IMR-90 (cell line): Measurements from ENCODE around the gene GFPT1. TPM values are rescaled to one million over a fixed set of nuclear protein-coding genes. Genes with fewer than 3 reads are reported as not detected.

Experiments
- ATAC-seq: fragments of 200-7000 bp; cut with Tn5 transposase; 2 replicates; pipeline ENCODE4 v1.9.1; 2020; ENCODE audit warnings: low read depth, mild to moderate bottlenecking, moderate library complexity
- BruUV-seq: library from RNA; stranded (reverse); fragments of 400-500 nt; replicated peaks from 2 replicates; lab custom pipeline; 2021; lab: Mats Ljungman, UMichigan
- CTCF ChIA-PET: fragments of 300-600 bp; formaldehyde crosslinking; extraction: SDS; loops from one replicate; lab custom pipeline; 2021; ENCODE audit warnings: antibody characterized with exemption; lab: Yijun Ruan, JAX
- POLR2A ChIA-PET: fragments of 300-600 bp; sonication (Branson Sonifier 250); formaldehyde crosslinking; loops from one replicate; lab custom pipeline; 2022; ENCODE audit warnings: antibody characterized with exemption; ENCODE audit not compliant: unreplicated experiment; lab: Charles Lee
- DNase-seq: peaks from one replicate; pipeline ENCODE4 v3.0.0; 2013
- H2AFZ ChIP-seq: replicated peaks from 2 replicates; pipeline ENCODE3; 2013; ENCODE audit warnings: low read length, mild to moderate bottlenecking; ENCODE audit not compliant: poor library complexity
- H2AK5ac ChIP-seq: 2 replicates; pipeline ENCODE4 v1.6.1; 2013; ENCODE audit warnings: low read depth, low read length, inconsistent platforms
- H2AK9ac ChIP-seq: replicated peaks from 2 replicates; pipeline ENCODE3; 2013; ENCODE audit warnings: mild to moderate bottlenecking, low read depth, low read length, moderate library complexity; ENCODE audit not compliant: poor library complexity
- H2BK120ac ChIP-seq: 2 replicates; pipeline ENCODE4 v1.6.1; 2013; ENCODE audit warnings: low read depth, low read length, inconsistent platforms
- H2BK15ac ChIP-seq: 3 replicates; pipeline ENCODE4 v1.6.1; 2013; ENCODE audit warnings: low read depth, low read length, inconsistent platforms
- H2BK20ac ChIP-seq: 2 replicates; pipeline ENCODE4 v1.6.1; 2013; ENCODE audit warnings: low read depth, mild to moderate bottlenecking, inconsistent platforms, low read length, moderate library complexity
- H2BK5ac ChIP-seq: 2 replicates; pipeline ENCODE4 v1.6.1; 2013; ENCODE audit warnings: mild to moderate bottlenecking, low read depth, low read length, inconsistent platforms; ENCODE audit not compliant: poor library complexity, severe bottlenecking
- H3K14ac ChIP-seq: replicated peaks from 2 replicates; pipeline ENCODE4 v1.6.1; 2013; ENCODE audit warnings: low read depth, low read length, inconsistent platforms
- H3K18ac ChIP-seq: 2 replicates; pipeline ENCODE4 v1.6.1; 2013; ENCODE audit warnings: low read depth, low read length, control low read depth
- H3K23ac ChIP-seq: 2 replicates; pipeline ENCODE4 v1.6.1; 2013; ENCODE audit warnings: low read depth, low read length, inconsistent platforms
- H3K27ac ChIP-seq: 2 replicates; pipeline ENCODE4 v1.5.1; 2013; ENCODE audit warnings: mild to moderate bottlenecking, control low read depth, low read length; ENCODE audit not compliant: insufficient read depth
- H3K27me3 ChIP-seq: 2 replicates; pipeline ENCODE4 v1.6.1; 2013; ENCODE audit warnings: low read length; ENCODE audit not compliant: control insufficient read depth, insufficient read depth
- H3K36me3 ChIP-seq: 2 replicates; pipeline ENCODE4 v1.6.1; 2013; ENCODE audit warnings: low read length, mixed read lengths; ENCODE audit not compliant: control insufficient read depth, insufficient read depth
- H3K4ac ChIP-seq: 2 replicates; pipeline ENCODE4 v1.6.1; 2013; ENCODE audit warnings: low read depth, low read length, inconsistent platforms
- H3K4me1 ChIP-seq: 2 replicates; pipeline ENCODE4 v1.6.1; 2013; ENCODE audit warnings: low read length, mixed read lengths; ENCODE audit not compliant: control insufficient read depth, insufficient read depth
- H3K4me2 ChIP-seq: 2 replicates; pipeline ENCODE4 v1.6.1; 2013; ENCODE audit warnings: low read depth, mild to moderate bottlenecking, control low read depth, low read length, moderate library complexity
- H3K4me3 ChIP-seq: 2 replicates; pipeline ENCODE4 v1.5.1; 2013; ENCODE audit warnings: low read depth, mild to moderate bottlenecking, control low read depth, low read length, moderate library complexity; ENCODE audit not compliant: insufficient read depth
- H3K56ac ChIP-seq: 2 replicates; pipeline ENCODE4 v1.6.1; 2013; ENCODE audit warnings: low read length, inconsistent platforms; ENCODE audit not compliant: insufficient read depth; ENCODE audit errors: extremely low read depth
- H3K79me1 ChIP-seq, 2 experiments: 2 replicates each; pipeline ENCODE4 v1.6.1; 2013; ENCODE audit warnings: low read length in 2 of 2, inconsistent platforms in 1 of 2, low read depth in 1 of 2
- H3K9ac ChIP-seq: 2 replicates; pipeline ENCODE4 v1.6.1; 2013; ENCODE audit warnings: low read depth, low read length, control low read depth
- H3K9me1 ChIP-seq: 2 replicates; pipeline ENCODE4 v1.6.1; 2013; ENCODE audit warnings: low read length, inconsistent platforms; ENCODE audit not compliant: insufficient read depth
- H3K9me3 ChIP-seq: 2 replicates; pipeline ENCODE4 v1.6.1; 2013; ENCODE audit warnings: low read length; ENCODE audit not compliant: control insufficient read depth, insufficient read depth
- H4K20me1 ChIP-seq: 2 replicates; pipeline ENCODE4 v1.6.1; 2013; ENCODE audit warnings: low read length, inconsistent platforms; ENCODE audit not compliant: insufficient read depth
- H4K5ac ChIP-seq: 2 replicates; pipeline ENCODE4 v1.6.1; 2013; ENCODE audit warnings: mild to moderate bottlenecking, low read depth, low read length, control low read depth
- H4K8ac ChIP-seq, 2 experiments: 2 replicates each; pipeline ENCODE4 v1.6.1; 2013; ENCODE audit warnings: low read depth in 2 of 2, low read length in 2 of 2, control low read depth in 1 of 2, inconsistent platforms in 1 of 2
- H4K91ac ChIP-seq: 2 replicates; pipeline ENCODE4 v1.6.1; 2013; ENCODE audit warnings: low read depth, low read length, inconsistent platforms; ENCODE audit not compliant: insufficient read depth
- CEBPB ChIP-seq: IDR thresholded peaks from 2 replicates; pipeline ENCODE4 v1.6.1; 2012; ENCODE audit warnings: low read depth, low read length, improper control_type of control experiment
- FOS ChIP-seq: fragments of 150-350 bp; IDR thresholded peaks from 2 replicates; pipeline ENCODE4 v1.6.1; 2016; ENCODE audit warnings: low read depth, low read length
- WGBS, 2 experiments: methylation state at CpG; one replicate each; pipeline versions ENCODE4 v1.1.5 to v1.1.7; 2013; ENCODE audit warnings: missing lambda C conversion rate in 2 of 2; ENCODE audit not compliant: insufficient read length in 1 of 2; ENCODE audit errors: extremely low coverage in 2 of 2; 5-methylcytosine and 5-hydroxymethylcytosine counted together
- dilution Hi-C: fragments of 300-500 bp; cut with HindIII; formaldehyde crosslinking; loops from one replicate; pipeline ENCODE4 v1.14.3; 2018; ENCODE audit warnings: low sequenced_read_pairs; ENCODE audit not compliant: unreplicated experiment
- in situ Hi-C: fragments of 300-500 bp; cut with MboI; formaldehyde crosslinking; loops from 3 replicates; pipeline ENCODE4 v1.14.3; 2019; ENCODE audit warnings: low sequenced_read_pairs, inconsistent platforms, mixed read lengths
- intact Hi-C: fragments of 100-400 bp; cut with micrococcal nuclease; formaldehyde crosslinking; loops from 2 replicates; pipeline ENCODE4 v1.10.0; 2022
- polyA plus RNA-seq, 3 experiments: library from polyadenylated mRNA; depleted of rRNA; stranded (reverse); fragments of >200 nt; gene quantifications; 2 replicates each; pipeline ENCODE4 v1.2.3, GENCODE V29; 2012; ENCODE audit warnings: low replicate concordance in 1 of 3
- total RNA-seq: library from RNA; depleted of rRNA; stranded (reverse); fragments of >200 nt; gene quantifications from 2 replicates; pipeline ENCODE4 v1.2.3, GENCODE V29; 2012
- TF ChIP-seq, protein P1 (sequence below): conservative IDR thresholded peaks from 2 replicates; pipeline ENCODE4 v1.5.1; 2012; ENCODE audit warnings: mild to moderate bottlenecking, low read depth, low read length, improper control_type of control experiment

Gene GFPT1
- total and polyA plus RNA-seq, 2 of the 4 experiments (the other 2 are of a cell fraction), result 23.5 to 52.9 TPM

DNA sequence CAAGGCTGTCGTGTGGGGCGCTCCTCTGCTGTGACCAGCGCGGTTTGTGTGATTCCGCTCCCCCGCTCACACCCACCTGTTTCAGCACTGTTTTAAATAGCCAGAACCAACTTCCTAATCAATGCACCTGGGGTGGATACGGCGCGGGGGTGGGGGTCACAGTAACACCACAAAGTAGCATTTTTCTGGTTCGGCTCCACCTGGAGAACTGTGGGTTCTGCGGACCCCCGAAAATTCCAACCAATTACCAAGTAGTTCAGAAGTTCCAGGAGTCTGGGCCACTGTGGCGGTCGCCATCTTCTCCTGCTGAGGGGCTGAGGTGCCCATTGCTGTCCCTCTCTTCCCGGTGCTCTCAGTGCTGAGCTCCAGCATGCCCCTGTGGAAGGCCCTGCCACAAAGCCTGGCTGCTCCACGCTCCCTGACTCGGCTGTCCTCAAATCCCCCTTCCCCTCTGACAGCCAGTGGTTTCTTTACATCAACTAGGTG is 79.4 kb downstream of the GFPT1 start:
- no peak overlapping the region for H3K56ac ChIP-seq
- peaks cover 19% of the 10 kb centered on the region for H3K9me1 ChIP-seq
- H3K79me1 ChIP-seq, result peaks cover 0 to 17% of the 10 kb centered on the region in 2 experiments; a peak in 2 of 4 replicates
- no TSS peak for BruUV-seq
- peak overlapping the region; percentile 98; the same call in 1 of the 2 replicates for H2BK120ac ChIP-seq
- H3K23ac ChIP-seq, result no peak overlapping the region
- intact Hi-C loops, result loop anchor here (1.0 to 5.0 kb wide), 9 partner anchors 65 to 364 kb away; partner anchors contain the start of gene ANTXR1
- H2AK9ac ChIP-seq, result no peak overlapping the region
- H2AK5ac ChIP-seq, result peak overlapping the region; percentile 99; the same call in 1 of the 2 replicates
- H3K27me3 ChIP-seq, result no peaks in the 10 kb centered on the region
- no peak overlapping the region for H3K4me3 ChIP-seq
- no peak overlapping the region for H2BK5ac ChIP-seq
- H3K4me2 ChIP-seq, result no peak overlapping the region
- H3K36me3 ChIP-seq, result no peaks in the 10 kb centered on the region
- ATAC-seq (no peak), DNase-seq (no peak)
- H2BK15ac ChIP-seq, result peak overlapping the region; percentile 99; the same call in 2 of the 3 replicates
- in situ Hi-C loops, result loop anchor here (5.0 kb wide), 2 partner anchors 295 to 360 kb away; partner anchors contain the start of gene ANTXR1
- TF ChIP-seq CEBPB (no peak), FOS (no peak)
- TF ChIP-seq, protein P1, sequence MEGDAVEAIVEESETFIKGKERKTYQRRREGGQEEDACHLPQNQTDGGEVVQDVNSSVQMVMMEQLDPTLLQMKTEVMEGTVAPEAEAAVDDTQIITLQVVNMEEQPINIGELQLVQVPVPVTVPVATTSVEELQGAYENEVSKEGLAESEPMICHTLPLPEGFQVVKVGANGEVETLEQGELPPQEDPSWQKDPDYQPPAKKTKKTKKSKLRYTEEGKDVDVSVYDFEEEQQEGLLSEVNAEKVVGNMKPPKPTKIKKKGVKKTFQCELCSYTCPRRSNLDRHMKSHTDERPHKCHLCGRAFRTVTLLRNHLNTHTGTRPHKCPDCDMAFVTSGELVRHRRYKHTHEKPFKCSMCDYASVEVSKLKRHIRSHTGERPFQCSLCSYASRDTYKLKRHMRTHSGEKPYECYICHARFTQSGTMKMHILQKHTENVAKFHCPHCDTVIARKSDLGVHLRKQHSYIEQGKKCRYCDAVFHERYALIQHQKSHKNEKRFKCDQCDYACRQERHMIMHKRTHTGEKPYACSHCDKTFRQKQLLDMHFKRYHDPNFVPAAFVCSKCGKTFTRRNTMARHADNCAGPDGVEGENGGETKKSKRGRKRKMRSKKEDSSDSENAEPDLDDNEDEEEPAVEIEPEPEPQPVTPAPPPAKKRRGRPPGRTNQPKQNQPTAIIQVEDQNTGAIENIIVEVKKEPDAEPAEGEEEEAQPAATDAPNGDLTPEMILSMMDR, result no peak
- ChIA-PET CTCF (interaction anchor here (1.1 to 1.5 kb wide), 2 partner anchors 13 to 88 kb away, joined by 3 to 5 read pairs; no protein-coding TSS in a partner anchor), POLR2A (no interaction called here)
- dilution Hi-C loops, result loop anchor here (25.0 kb wide), 1 partner anchor 295 kb away; the partner anchor contains the start of gene ANTXR1
- H3K4ac ChIP-seq, result peak overlapping the region; percentile 99; the same call in 1 of the 2 replicates
- peak overlapping the region; percentile 99; the same call in 1 of the 2 replicates for H4K91ac ChIP-seq
- no peak overlapping the region for H3K27ac ChIP-seq
- H4K8ac ChIP-seq, result peak overlapping the region; percentile 51 to 96; a peak in 2 of 4 replicates
- H2AFZ ChIP-seq, result peak overlapping the region; percentile 98
- 43% methylated on average over 7 of the region's 17 CpGs; no CpG with 5 or more reads in 1 of the 2 experiments for WGBS, 2 experiments
- H4K5ac ChIP-seq, result peak overlapping the region; percentile 37; the same call in 1 of the 2 replicates
- peaks cover 5% of the 10 kb centered on the region for H3K9me3 ChIP-seq
- H2BK20ac ChIP-seq, result peak overlapping the region; percentile 15; the same call in 1 of the 2 replicates
- no peak overlapping the region; the same call in 1 of the 2 replicates for H3K9ac ChIP-seq
- H3K18ac ChIP-seq, result peak overlapping the region; percentile 22; the same call in 1 of the 2 replicates
- peaks cover 31% of the 10 kb centered on the region for H3K4me1 ChIP-seq
- no peaks in the 10 kb centered on the region for H4K20me1 ChIP-seq
- no peak overlapping the region for H3K14ac ChIP-seq
